ENCODE results near the gene F2RL3. TPM values are rescaled to one million over a fixed set of nuclear protein-coding genes. Genes with fewer than 3 reads are reported as not detected.

The F2RL3 gene
- 16.8 and 60.7 TPM in 2 replicates for total RNA-seq (2011; cell fraction: chromatin; rRNA removed; ENCODE audit: low replicate concordance)
- 53.0 and 74.2 TPM in 2 replicates for total RNA-seq (2011; cell fraction: nucleolus; rRNA removed)
- total RNA-seq (2011; cell fraction: nucleoplasm; rRNA removed) = 25.8 and 31.3 TPM in 2 replicates
- total RNA-seq (2014; rRNA removed) (23.4 and 29.5 TPM in 2 replicates), total RNA-seq (2014; rRNA removed; fragmentation: Illumina TruSeq; extraction: Trizol) (10.7 and 11.0 TPM in 2 replicates), total RNA-seq (2015; rRNA removed; fragmentation: Illumina TruSeq; extraction: Trizol) (11.9 and 12.1 TPM in 2 replicates), total RNA-seq (2021) (27.6 and 29.0 TPM in 2 replicates), polyA plus RNA-seq (2011; rRNA removed) (7.2 and 9.9 TPM in 2 replicates), polyA plus RNA-seq (2014; fragmentation: Illumina TruSeq; extraction: Trizol) (12.3 and 13.4 TPM in 2 replicates), polyA plus RNA-seq (2014; fragmentation: Nextera tagmentation; extraction: Ambion mirVana) (1 to 10 TPM; 1.4 to 5.0 TPM), polyA plus RNA-seq (2014; rRNA removed) (20.9 and 22.0 TPM in 2 replicates), polyA minus RNA-seq (2011; rRNA and poly(A)+ RNA removed) (3.2 and 7.2 TPM in 2 replicates), Bru-seq, nascent RNA (percentile 89 among the genes with signal in this experiment), BruChase-seq, experiment 1, labeled RNA remaining after a 2-hour chase (percentile 75 among the genes with signal in this experiment), BruChase-seq, experiment 2, labeled RNA remaining after a 6-hour chase (percentile 66 among the genes with signal in this experiment)
- polyA plus RNA-seq (2011; cell fraction: cytosol; rRNA removed) = 10.5 and 59.1 TPM in 2 replicates
- polyA plus RNA-seq (2011; cell fraction: nucleus; rRNA removed) = 4.8 and 12.6 TPM in 2 replicates
- polyA plus RNA-seq (2012) = 15.6 and 20.7 TPM in 2 replicates
- polyA minus RNA-seq (2011; cell fraction: cytosol; rRNA and poly(A)+ RNA removed) = 8.0 and 13.6 TPM in 2 replicates
- 12.3 and 14.5 TPM in 2 replicates for polyA minus RNA-seq (2011; cell fraction: nucleus; rRNA and poly(A)+ RNA removed)
- long read RNA-seq, experiment 1, transcript F2RL3-201 (2 exons, 3,473 nt) = major isoform, 100 of 235 reads
- long read RNA-seq, experiment 1, transcript F2RL3-202 (2 exons, 613 nt) = minor isoform, 11 of 235 reads
- long read RNA-seq, experiment 1, partial matches to known transcripts = 0 of 235 reads
- long read RNA-seq, experiment 1, other reads (novel, unspliced or antisense) = 124 of 235 reads
- long read RNA-seq, experiment 2, transcript F2RL3-201 (2 exons, 3,473 nt) = major isoform, 16 of 33 reads
- long read RNA-seq, experiment 2, partial matches to known transcripts = 0 of 33 reads
- long read RNA-seq, experiment 2, other reads (novel, unspliced or antisense) = 16 of 33 reads
- long read RNA-seq, experiment 3, transcript F2RL3-201 (2 exons, 3,473 nt) = major isoform, 12 of 16 reads
- long read RNA-seq, experiment 3, partial matches to known transcripts = 0 of 16 reads
- long read RNA-seq, experiment 3, other reads (novel, unspliced or antisense) = 3 of 16 reads

GRCh38 chr19:16888629-16889365 lies at the start of gene F2RL3:
Gene F2RL3 (plus strand): TSS chr19:16888999. CDS start chr19:16889190, 191 bp downstream.
- intact Hi-C loops (cut with micrococcal nuclease) = no loop called here
- DNase-seq (ENCODE audit: extremely low read depth in 1 of 4, low spot score in 3 of 4) (peak; percentile 68 to 90 (median 77)), FAIRE-seq (peak; percentile 89), ATAC-seq (peak; percentile 19)
- Histone ChIP-seq H3K9ac (ENCODE audit: insufficient read depth in 1 of 2, low read depth in 2 of 2, low read length in 2 of 2) (peak within 1 kb of the TSS; percentile 97 to 98), H3K27ac (ENCODE audit: extremely low read depth, low read depth, low read length) (peak within 1 kb of the TSS; percentile 100), H3K9me1 (ENCODE audit: control insufficient read depth, insufficient read depth, low read length) (no peaks in the 10 kb centered on the region), H3K79me2 (ENCODE audit: control insufficient read depth, insufficient read depth, low read length) (peaks cover 47% of the 10 kb centered on the region), H3K4me2 (ENCODE audit: insufficient read depth, low read length) (peak within 1 kb of the TSS; percentile 97), H3K27me3 (ENCODE audit: control insufficient read depth in 2 of 2, insufficient read depth in 2 of 2, low read length in 2 of 2) (no peaks in the 10 kb centered on the region), H3K4me1 (replicated peaks in 1 of 2; ENCODE audit: control insufficient read depth in 2 of 2, insufficient read depth in 2 of 2, low read length in 2 of 2) (peaks cover 47 to 74% of the 10 kb centered on the region in 2 experiments), H2AFZ (ENCODE audit: low read depth, low read length) (peak within 1 kb of the TSS; percentile 58), H3K9me3 (replicated peaks; ENCODE audit: control insufficient read depth, insufficient read depth, low read depth, low read length) (no peaks in the 10 kb centered on the region), H3K4me3 (peak within 1 kb of the TSS; percentile 55), H4K20me1 (replicated peaks; ENCODE audit: control insufficient read depth, insufficient read depth, low read length) (no peaks in the 10 kb centered on the region), H3K36me3 (ENCODE audit: control insufficient read depth, insufficient read depth, low read length) (peaks cover 26% of the 10 kb centered on the region; the same call in 2 of the 3 replicates)
- WGBS (ENCODE audit: insufficient coverage, low coverage, missing lambda C conversion rate) = 2% methylated on average over 30 of the region's 31 CpGs
- ChIA-PET CTCF (ENCODE audit: low intra/inter-chr PET ratio) (no interaction called here), POLR2A (interaction anchor here (0.6 to 0.8 kb wide), 3 partner anchors 11 to 1052 kb away, joined by 3 to 4 read pairs (median 3); no protein-coding TSS in a partner anchor)
- BruUV-seq (replicated peaks) = no TSS peak
- in situ Hi-C loops (cut with MboI) = no loop called here
- TF ChIP-seq SIN3B (IDR thresholded peaks at IDR 0.05; ENCODE audit: low read depth) (no peak), PATZ1 (CRISPR knock-in tag; IDR thresholded peaks at IDR 0.05; ENCODE audit: borderline replicate concordance) (peak; percentile 70; the same call in 1 of the 2 replicates), CBFA2T2 (conservative IDR thresholded peaks at IDR 0.05) (peak; percentile 70), GTF2F1 (IDR thresholded peaks at IDR 0.05; ENCODE audit: low read depth, low read length) (no peak), E2F3 (CRISPR knock-in tag; IDR thresholded peaks at IDR 0.05) (peak; percentile 64), TFAP4 (CRISPR knock-in tag; IDR thresholded peaks at IDR 0.05; ENCODE audit: borderline replicate concordance) (peak; percentile 88), CTCFL (IDR thresholded peaks at IDR 0.05; ENCODE audit: borderline replicate concordance, insufficient read depth, low read depth, low read length, poor library complexity, severe bottlenecking) (no peak), ZNF274 (IDR thresholded peaks at IDR 0.05; ENCODE audit: borderline replicate concordance, low read depth, low read length) (no peak), KLF6 (CRISPR knock-in tag; IDR thresholded peaks at IDR 0.05; ENCODE audit: borderline replicate concordance) (peak; percentile 24; the same call in 1 of the 2 replicates), ESRRA (IDR thresholded peaks at IDR 0.05; ENCODE audit: borderline replicate concordance, low read depth) (peak; percentile 54; the same call in 1 of the 2 replicates)
